CD4-positive, alpha-beta T cell treated with Interleukin-6 for 4 hours (primary cell): Measurements from ENCODE around the gene XXYLT1.
"Not testable (repeated sequence)": the region's sequence is repeated elsewhere in the genome, so short reads cannot be mapped to it uniquely, and the experiment has no call there.

Source experiments
- DNase-seq: peaks from one replicate; pipeline ENCODE4 v3.0.0-alpha.2; 2020; ENCODE audit warnings: mixed read lengths

The XXYLT1 gene

GRCh38 chr3:195270817-195271409 lies at the start of gene XXYLT1:
XXYLT1 (minus strand) TSS chr3:195271159; CDS start chr3:195271058, 101 bp downstream.
- DNase-seq: peak; percentile 94

GRCh38 chr3:195319060-195319459 lies 48.1 kb upstream of the XXYLT1 start:
- DNase-seq: no peak

GRCh38 chr3:195312714-195313113 lies 41.8 kb upstream of the XXYLT1 start:
- DNase-seq: no peak

- no peak for DNase-seq
Observed at GRCh38 chr3:195307711-195308110, 36.8 kb upstream of the XXYLT1 start.

GRCh38 chr3:195306369-195306768 lies 35.4 kb upstream of the XXYLT1 start:
- DNase-seq: no peak

- DNase-seq: no peak
Observed at GRCh38 chr3:195302431-195302830, 31.5 kb upstream of the XXYLT1 start.

- DNase-seq: no peak
Observed at GRCh38 chr3:195297446-195297845, 26.5 kb upstream of the XXYLT1 start.

GRCh38 chr3:195296662-195297061 lies 25.7 kb upstream of the XXYLT1 start:
- DNase-seq: no peak

GRCh38 chr3:195291121-195291520 lies 20.2 kb upstream of the XXYLT1 start:
- no peak for DNase-seq

GRCh38 chr3:195290643-195291042 lies 19.7 kb upstream of the XXYLT1 start:
- not testable (repeated sequence) for DNase-seq

- no peak for DNase-seq
Observed at GRCh38 chr3:195286115-195286872, 15.3 kb upstream of the XXYLT1 start.

- no peak for DNase-seq
Observed at GRCh38 chr3:195285372-195285771, 14.4 kb upstream of the XXYLT1 start.

GRCh38 chr3:195284842-195285241 lies 13.9 kb upstream of the XXYLT1 start:
- DNase-seq: no peak

- DNase-seq: no peak
Observed at GRCh38 chr3:195282961-195283360, 12.0 kb upstream of the XXYLT1 start.

GRCh38 chr3:195274259-195274966 lies 3.5 kb upstream of the XXYLT1 start:
- no peak for DNase-seq

- DNase-seq: peak; percentile 92
Observed at GRCh38 chr3:195271410-195272243, 668 bp upstream of the XXYLT1 start.

- peak; percentile 56 for DNase-seq
Observed at GRCh38 chr3:195270079-195270816, 711 bp downstream of the XXYLT1 start.

GRCh38 chr3:195269375-195270078 lies 1.4 kb downstream of the XXYLT1 start:
- DNase-seq: no peak

GRCh38 chr3:195268576-195269309 lies 2.2 kb downstream of the XXYLT1 start:
- no peak for DNase-seq

GRCh38 chr3:195267096-195267495 lies 3.9 kb downstream of the XXYLT1 start:
- no peak for DNase-seq

GRCh38 chr3:195266428-195266827 lies 4.5 kb downstream of the XXYLT1 start:
- DNase-seq: no peak
